Adrenal gland (tissue), 5 donors: ENCODE measurements around the gene ATE1.

Experiments used
- CTCF ChIP-seq, 6 experiments: fragments of 450-650 bp in 4 of 6; fragments of 200-600 bp in 2 of 6; sonication (generic) in 1 of 6; IDR thresholded peaks; 1 replicate in 5 of 6; 2 replicates in 1 of 6; pipeline versions ENCODE4 v1.5.1 to v1.8.0; 2016 to 2021; ENCODE audit warnings: antibody characterized with exemption in 6 of 6, mild to moderate bottlenecking in 2 of 6, moderate library complexity in 1 of 6
- POLR2A ChIP-seq, 2 donors: fragments of 450-650 bp; IDR thresholded peaks; one replicate each; pipeline ENCODE4 v1.6.1; 2017; ENCODE audit warnings: antibody characterized with exemption in 2 of 2, mild to moderate bottlenecking in 2 of 2, moderate library complexity in 1 of 2
- donor health status: DM: no; HTN: no; CAD: no.

GRCh38 chr10:121864653-121865052 is 63.2 kb downstream of the ATE1 start:
- TF ChIP-seq CTCF (IDR thresholded peaks at IDR 0.05) (no peak), POLR2A (IDR thresholded peaks at IDR 0.05) (no peak)
